GM19238 (cell line): ENCODE results near the gene THSD4.
"Not testable (repeated sequence)": the region's sequence is repeated elsewhere in the genome, so short reads cannot be mapped to it uniquely, and the experiment has no call there.

ENCODE experiments used
- DNase-seq: peaks from one replicate; pipeline ENCODE4 v3.0.0; 2011; ENCODE audit warnings: low spot score; ENCODE audit not compliant: insufficient read length

The THSD4 gene

GRCh38 chr15:71120428-71120944, 5.2 kb downstream of the THSD4 start:
- no peak for DNase-seq

DNA sequence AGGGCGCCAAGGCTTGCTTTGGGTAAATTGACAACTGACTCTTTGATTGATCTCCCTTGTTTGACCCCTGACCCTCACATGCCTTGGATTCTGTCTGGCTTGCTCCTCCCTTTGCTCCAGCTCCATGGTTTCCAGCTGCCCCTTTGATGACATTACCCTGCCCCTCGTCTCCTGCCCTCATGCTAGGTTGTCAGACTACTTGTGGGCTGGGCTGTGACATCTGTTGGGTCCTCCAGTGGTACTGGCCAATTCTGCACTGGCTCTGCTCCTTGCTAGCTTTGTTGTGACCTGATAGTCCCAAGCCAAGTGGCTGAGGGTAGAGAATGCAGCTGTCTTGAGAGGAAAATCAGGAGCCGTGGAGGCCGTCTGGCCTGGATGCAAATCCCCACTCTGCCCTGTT, 6.2 kb downstream of the THSD4 start:
- DNase-seq = no peak

DNA sequence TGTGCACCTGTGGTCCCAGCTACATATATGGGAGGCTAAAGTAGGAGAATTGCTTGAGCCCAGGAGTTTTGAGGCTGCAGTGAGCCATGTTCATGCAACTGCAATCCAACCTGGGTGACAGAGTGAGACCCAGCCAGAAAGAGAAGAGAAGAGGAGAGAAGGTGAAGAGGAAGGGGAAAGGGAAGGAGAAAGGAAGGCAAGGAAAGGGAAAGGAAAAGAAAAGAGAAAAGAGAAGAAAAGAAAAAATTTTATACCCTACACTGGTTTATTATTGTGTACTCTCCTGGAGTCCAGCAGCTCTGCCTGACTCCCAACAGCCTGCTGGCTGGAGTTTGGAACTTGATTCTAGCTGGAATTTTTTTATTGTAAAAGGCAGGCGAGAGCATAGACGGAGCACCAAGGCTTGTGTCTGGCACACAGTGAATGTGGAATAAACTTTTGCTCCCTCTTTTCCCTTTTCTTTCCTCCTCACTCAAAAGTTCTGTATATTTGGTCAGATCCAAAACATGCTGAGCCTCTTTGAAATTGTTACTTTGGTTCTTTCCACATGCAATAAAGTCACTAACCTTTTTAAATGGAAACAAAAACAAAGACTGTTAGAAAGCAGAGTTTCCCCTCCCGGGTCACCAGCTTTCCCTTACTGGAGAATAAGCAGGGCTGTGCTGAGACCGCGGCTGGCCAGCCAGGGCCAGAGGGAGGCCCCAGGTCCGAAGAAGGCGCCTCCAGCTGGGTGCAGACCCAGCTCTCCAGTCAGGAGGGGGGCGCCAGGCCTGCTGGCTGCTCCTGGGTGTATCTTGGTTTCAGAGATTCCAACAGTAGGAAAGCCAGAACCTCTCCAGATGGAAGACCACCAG, 9.9 kb downstream of the THSD4 start:
- DNase-seq = no peak

DNA sequence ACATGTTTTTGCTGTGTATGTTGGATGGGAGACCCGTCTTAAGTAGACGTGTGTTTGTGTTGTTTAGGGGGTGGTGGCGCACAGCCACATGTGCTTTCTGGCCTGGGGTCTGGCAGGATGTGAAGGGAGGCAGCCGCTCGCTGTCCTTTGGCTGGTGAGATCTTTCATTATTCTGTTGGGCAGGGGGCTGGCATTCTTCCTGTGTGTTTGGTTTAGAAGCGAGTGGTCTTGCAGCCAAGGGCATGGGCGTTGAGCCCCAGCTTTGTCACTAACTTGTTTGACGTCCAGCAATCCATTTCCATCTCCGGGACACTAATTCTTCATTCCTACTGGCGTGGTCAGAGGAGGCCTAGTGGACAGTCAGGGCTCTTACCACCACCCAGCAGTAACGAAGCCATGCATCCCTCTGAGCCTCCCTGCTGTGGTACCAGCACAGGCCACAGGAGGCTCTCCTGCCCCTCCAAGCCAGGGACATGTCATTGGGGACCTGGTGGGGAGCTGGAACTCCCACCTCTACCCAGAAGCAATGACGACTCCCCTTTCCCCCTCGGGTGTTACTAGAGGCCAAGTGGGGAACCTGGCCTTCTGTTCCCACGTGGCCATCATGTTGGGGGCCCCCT, 10.7 kb downstream of the THSD4 start:
- no peak for DNase-seq

GRCh38 chr15:71127083-71127482, 11.8 kb downstream of the THSD4 start:
- DNase-seq = no peak

GRCh38 chr15:71128159-71128558, 12.9 kb downstream of the THSD4 start:
- not testable (repeated sequence) for DNase-seq

DNA sequence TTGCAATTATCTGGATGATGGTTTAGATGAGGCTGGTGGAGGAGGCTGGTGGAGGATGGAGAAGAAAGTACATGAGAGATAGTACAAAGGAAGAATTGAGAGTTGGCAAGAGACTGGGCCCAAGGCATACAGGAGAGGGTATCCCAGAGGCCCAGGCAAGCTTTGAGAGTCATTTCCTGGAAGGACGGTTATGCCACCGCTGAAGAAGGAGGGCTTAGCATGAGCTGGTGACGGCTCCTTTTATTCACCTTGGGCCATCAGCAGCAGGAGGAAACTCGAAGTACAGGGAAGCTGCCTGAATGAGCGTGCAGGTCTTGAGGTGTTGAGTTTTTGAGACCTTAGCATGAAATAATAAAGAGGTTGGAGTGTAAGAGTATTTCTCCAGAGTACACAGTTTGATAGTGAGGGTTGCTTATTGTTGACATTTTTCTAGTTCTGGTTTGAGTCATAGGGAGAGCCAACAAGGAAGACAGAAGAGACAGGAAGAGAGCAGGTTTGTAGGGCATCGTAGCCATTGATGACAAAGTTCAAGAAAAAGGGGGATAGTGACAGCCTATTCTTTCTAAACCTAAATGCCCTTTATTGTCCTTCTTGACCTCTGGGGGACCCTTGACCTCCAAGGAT, 13.8 kb downstream of the THSD4 start:
- DNase-seq = no peak

- no peak for DNase-seq
Measured at GRCh38 chr15:71129669-71130068, 14.4 kb downstream of the THSD4 start.

GRCh38 chr15:71131601-71132362, 16.5 kb downstream of the THSD4 start:
- no peak for DNase-seq

GRCh38 chr15:71133747-71134472, 18.6 kb downstream of the THSD4 start:
- DNase-seq = no peak

- no peak for DNase-seq
Measured at GRCh38 chr15:71136159-71136783, 21.0 kb downstream of the THSD4 start.

- DNase-seq = no peak
Measured at GRCh38 chr15:71136793-71137518, 21.7 kb downstream of the THSD4 start.

DNA sequence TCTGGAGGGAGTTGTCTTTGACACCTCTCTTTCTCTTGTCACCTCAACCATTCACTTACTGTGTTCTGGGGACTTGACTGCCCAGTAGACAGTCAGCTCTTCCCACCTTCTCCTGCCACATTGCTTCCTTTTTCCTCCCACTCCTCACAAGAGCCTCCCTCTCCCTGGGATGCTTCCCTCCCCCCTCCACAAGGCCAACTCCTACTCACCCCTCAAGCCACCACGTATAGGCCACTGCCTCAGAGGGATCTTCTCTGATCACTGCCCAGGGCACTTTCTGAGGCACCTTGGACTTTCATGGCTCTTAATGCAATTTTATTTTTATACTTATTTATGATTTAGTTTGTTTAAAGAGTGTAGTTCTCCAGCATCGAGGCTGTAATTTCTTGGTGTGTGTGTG, 23.2 kb downstream of the THSD4 start:
- no peak for DNase-seq

GRCh38 chr15:71139241-71139640, 24.0 kb downstream of the THSD4 start:
- no peak for DNase-seq

DNA sequence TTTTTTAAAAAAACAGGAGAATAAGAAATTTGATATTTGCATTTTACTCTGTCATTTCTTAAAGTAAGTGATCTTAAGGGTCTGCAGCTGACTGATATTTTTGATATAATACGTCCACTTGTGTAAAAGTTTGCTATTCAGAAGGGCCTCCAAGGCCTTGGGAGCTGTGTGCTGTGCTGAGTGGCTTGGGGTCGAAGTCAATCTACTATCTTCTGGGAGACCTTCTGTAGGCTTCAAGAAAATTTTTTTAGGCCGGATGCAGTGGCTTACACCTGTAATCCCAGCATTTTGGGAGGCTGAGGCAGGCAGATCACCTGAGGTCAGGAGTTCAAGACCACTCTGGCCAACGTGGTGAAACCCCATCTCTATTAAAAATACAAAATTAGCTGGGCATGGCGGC, 26.3 kb downstream of the THSD4 start:
- DNase-seq = no peak

GRCh38 chr15:71142780-71143179, 27.5 kb downstream of the THSD4 start:
- DNase-seq = no peak

DNA sequence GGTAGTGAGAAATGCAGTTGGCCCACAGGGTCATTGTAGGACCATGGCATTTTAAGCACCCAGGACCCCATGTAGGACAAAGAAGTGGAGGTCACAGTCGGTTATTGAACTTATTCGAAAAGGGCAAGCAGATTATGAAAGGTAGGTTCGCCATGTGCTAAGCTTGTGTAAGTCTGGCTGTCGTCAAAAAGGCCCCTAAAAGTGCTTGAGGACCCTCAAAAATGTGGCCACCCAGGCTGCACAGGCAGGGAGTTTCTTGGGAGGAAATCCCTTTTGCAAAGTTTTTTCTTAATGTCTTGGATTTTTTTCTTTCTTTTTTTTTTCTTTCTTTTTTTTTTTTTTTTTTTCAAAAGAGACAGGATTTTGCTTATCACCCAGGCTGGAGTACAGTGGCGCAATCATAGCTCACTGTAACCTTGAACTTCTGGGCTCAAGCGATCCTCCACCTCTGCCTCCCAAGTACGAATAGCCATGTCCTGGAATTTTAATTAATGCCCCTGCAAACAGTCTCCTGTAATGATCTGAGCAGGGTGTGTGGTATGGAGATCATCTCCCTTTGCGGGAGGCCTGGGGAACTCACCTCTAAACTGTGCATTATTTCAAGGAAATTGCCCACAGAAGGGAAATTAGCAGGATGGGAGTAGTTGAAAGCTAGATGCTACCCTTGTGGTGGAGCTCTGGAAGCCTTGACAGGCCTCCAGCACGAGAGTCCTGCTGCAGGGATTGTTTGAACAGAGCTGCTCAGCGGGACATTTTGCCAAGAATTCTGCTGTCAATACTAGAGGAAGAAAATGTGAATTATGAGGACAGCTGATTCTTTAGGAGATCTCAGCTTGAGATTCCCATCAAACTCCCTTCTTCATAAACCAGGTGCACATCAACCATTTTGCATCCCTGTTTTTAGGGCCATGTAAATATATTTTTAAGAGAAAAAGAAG, 28.4 kb downstream of the THSD4 start:
- DNase-seq = no peak

- DNase-seq = no peak
Measured at GRCh38 chr15:71145648-71146047, 30.4 kb downstream of the THSD4 start.

DNA sequence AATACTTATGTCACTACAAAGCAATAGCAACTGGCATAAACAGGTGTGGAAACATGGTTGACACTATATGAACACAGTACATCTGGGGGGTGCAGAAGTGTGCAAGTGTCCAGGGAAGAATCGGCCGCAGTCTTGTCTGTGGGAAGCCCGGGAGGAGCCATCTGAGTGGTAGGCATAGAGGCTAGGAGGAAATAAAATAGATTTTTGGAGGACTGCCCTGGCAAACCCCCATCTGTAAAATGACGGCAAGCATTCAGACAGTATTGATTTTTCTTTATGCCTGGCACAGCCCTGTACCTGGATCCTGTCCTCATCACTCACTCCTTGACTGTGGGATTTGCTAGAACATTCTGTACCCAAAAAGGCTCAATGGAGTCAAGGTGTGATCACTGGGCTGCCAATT, 31.3 kb downstream of the THSD4 start:
- DNase-seq = no peak
